ENCODE measurements around the gene EFCAB6. TPM values are rescaled to one million over a fixed set of nuclear protein-coding genes. Genes with fewer than 3 reads are reported as not detected.

EFCAB6 gene
- total RNA-seq, 1 experiment from 2014 or later: 0.54 TPM

DNA sequence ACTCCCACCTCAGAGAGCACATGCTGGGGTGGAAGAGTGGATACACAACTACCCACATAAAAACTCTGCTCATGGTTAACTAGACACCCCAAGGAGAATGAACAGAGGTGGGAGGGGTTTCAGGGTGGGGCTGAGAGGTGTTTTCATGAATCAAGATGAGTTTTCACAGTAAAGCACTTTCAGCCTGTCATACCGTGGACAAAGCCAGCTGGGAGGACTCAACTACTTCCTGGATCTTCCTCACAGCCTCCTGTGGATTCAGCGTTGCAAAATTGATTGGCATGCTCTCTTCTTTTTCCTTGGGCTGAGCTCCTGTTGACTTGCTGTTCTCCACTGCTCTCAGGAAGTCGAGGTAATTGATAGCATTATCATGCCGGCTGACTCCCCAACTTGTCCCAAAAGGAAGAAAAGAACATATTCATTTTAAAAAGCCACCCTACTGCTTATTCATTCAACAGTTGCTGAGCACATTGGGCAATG lies 231.8 kb downstream of the EFCAB6 start:
- DNase-seq (ENCODE audit: low read depth): no peak

DNA sequence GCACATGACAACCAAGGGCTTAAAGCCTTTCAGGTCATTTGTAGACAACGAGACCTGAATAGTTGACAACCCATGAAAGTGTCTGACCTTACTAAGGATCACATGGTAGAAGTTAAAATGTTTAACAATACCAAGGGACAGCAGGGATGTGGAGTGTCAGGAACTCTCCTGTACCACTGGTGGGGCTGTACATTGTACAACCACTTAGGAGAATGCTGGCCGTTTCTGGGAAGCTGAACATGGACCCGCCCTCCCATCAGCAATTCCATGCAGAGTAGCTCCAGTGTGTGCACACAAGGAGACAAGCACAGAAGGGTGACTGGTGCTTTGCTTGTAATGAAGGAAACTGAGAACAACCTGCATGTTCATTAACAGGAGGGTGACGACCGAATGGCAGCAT lies 237.4 kb downstream of the EFCAB6 start:
- no peak for DNase-seq (ENCODE audit: low read depth)

DNA sequence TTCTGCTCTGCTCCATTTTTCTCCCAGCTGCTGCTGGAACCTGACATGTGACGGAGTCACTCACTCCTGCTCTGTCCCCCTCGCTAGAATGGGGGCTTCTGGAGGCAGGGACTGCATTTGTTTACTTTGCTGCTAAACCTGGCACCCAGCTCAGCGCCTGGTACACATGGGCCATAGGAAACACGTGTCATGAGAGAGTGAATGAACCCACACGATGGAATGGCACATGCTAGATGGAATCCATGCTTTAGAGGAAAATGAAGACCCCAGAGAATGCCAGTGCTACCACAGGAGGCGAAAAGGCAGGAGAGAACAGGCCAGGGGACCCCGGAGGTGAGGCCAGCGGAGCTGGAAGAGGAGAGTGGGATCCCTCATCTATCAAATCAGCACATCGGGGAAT lies 239.4 kb downstream of the EFCAB6 start:
- DNase-seq (ENCODE audit: low read depth): no peak

- DNase-seq (ENCODE audit: low read depth): no peak
These were observed 240.9 kb downstream of the EFCAB6 start for GRCh38 chr22:43571181-43571580.

GRCh38 chr22:43570531-43571165 lies 241.5 kb downstream of the EFCAB6 start:
- DNase-seq (ENCODE audit: low read depth): no peak

DNA sequence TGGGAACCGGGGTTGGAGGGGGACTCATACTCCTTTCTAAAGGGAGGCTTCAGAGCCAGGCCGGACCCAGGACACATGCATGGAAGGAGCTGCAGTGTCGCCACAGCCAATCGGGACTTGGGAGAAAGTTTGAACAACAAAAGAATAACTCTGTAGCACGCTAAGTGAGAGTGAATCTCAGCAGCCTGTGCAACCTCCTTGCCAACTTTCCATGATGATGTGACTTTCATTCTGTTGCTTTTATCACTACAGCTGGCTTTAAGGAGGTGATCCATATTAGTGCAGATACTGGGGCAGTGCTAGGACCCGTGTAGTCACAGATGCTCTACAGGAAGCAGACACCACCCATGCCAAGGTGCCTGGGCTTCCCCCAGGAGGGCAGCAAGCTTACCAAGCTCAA lies 243.0 kb downstream of the EFCAB6 start:
- DNase-seq (ENCODE audit: low read depth): no peak

GRCh38 chr22:43567691-43568324 lies 244.3 kb downstream of the EFCAB6 start:
- DNase-seq (ENCODE audit: low read depth): no peak

DNA sequence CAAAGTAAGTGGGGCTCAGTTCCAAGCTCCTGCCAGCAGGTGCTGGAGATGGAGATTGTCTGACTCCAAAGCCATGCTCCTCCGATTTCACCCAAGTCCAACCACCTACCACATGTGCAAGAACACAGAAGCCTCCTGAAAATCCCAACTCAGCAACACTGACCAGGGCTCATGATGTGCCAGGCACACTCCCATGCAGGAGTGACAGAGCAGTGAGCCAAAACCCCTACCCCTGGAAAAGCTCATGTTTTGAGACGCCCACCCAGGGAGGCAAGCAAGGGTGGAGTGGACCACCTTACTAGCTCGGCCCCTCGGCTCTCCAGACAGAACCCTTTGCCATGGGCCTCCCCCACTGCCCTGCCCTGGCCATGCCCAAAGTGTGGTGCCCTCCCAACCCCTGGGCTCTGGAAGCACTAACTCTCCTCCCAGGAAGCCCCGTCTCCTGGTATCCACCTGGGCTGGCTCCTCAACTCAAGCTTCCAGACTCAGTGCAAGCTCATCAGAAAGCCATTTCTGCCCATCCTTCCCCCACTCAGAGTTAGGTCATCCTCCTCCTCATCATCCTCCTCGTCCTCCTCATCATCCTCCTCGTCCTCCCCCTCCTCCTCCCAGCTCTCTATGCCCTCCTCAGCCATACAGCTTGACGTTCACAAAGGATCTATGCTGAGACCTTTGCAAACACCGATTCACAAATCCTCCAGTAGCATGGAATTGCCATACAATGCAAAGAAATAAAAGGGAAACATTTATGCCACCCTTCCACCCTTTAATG lies 245.4 kb downstream of the EFCAB6 start:
- DNase-seq (ENCODE audit: low read depth): no peak

DNA sequence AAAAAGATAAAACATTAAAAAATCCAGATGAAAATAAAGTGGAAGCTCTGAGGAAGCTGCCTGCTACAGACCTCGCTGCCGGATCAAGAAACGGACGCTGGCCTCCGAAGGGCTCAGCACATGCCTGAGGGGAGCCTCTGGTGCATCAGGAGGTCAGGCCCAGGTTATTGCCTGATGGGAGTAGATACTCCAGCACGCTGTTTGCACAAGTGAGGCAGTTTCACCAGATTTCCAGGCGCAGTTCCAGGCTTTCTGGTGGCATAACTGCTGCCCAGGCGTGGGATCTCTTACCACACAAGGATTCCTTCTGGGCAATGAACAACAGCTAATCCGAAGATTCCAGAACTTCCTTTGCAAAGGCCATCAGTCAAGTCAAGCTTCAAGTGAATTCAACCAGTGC lies 246.1 kb downstream of the EFCAB6 start:
- DNase-seq (ENCODE audit: low read depth): no peak

DNA sequence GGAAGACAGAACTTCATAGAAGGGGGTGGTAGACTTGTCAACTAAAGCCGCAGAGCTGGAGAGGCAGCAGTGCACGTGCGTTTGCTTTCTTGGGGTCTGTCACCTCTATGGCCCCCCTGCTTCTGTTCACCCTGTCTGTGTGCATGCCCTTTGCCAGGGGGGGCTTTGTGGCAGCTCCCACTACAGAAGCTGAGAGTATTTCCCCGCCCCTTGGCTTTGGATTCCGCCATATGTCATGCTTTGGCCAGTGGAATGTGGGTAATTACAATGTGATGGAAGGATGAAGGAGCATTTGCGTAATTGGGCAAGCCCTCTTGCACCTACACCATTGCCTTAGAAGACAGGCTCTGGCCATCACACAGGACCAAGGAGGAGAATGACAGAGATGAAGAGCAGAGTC lies 247.2 kb downstream of the EFCAB6 start:
- no peak for DNase-seq (ENCODE audit: low read depth)

- no peak for DNase-seq (ENCODE audit: low read depth)
These were observed 248.5 kb downstream of the EFCAB6 start for GRCh38 chr22:43563571-43563970.

DNA sequence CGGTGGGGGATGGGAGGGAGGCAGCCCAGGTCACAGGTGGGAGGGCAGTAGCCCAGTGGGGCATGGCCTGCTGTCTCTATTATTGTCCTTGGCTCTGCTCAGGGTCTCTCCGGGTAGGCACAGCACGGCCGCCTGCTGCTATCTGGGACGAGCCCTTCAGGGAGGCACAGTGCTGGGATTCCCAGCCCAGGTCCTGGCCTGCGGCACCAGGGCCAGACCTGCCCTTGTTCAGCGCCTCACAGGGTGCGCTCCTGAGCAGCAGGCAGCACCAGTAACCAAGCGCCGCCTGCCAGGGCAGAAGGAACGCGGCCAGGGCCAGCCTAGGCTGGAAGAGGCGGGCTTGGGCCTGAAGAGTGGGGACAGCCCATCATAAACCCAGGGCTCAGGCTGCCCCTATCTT lies 249.3 kb downstream of the EFCAB6 start:
- DNase-seq (ENCODE audit: low read depth): no peak

DNA sequence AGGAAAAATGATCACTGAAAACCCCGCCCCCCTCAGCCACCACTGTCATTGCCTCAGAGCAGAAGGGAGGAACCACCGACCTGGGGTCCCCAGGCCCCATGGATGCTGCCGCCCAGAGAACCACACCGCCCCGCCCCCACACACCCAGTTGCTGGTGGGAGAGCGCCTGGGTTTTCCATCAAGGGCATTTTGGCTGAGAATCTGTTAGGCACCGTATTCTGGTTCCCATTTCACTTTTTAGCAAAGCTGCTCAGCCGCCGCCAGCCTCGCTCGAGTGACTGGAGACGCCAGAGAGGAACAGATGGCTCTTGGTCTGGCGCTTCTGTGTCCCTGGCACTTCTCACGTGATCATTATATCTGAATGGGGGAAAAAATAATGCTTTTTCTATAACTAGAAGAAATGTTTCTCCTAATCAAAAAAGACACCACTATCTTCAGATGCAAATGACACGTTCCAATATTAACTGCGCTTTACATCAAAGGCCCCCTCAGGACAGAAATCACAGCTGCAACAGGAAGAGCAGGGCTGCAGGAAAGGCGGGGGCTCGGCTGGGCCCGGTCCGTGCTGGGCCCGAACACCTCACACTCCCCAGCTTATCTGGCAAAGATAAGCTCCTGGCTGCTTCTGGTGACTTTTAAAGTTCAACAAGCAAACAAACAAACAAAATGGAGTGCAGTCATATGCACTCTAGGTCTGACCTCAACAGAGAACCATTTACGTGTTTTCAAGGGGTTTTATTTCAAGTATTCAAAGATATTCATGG lies 250.5 kb downstream of the EFCAB6 start:
- no peak for DNase-seq (ENCODE audit: low read depth)

- no peak for DNase-seq (ENCODE audit: low read depth)
These were observed 251.5 kb downstream of the EFCAB6 start for GRCh38 chr22:43560651-43561050.

DNA sequence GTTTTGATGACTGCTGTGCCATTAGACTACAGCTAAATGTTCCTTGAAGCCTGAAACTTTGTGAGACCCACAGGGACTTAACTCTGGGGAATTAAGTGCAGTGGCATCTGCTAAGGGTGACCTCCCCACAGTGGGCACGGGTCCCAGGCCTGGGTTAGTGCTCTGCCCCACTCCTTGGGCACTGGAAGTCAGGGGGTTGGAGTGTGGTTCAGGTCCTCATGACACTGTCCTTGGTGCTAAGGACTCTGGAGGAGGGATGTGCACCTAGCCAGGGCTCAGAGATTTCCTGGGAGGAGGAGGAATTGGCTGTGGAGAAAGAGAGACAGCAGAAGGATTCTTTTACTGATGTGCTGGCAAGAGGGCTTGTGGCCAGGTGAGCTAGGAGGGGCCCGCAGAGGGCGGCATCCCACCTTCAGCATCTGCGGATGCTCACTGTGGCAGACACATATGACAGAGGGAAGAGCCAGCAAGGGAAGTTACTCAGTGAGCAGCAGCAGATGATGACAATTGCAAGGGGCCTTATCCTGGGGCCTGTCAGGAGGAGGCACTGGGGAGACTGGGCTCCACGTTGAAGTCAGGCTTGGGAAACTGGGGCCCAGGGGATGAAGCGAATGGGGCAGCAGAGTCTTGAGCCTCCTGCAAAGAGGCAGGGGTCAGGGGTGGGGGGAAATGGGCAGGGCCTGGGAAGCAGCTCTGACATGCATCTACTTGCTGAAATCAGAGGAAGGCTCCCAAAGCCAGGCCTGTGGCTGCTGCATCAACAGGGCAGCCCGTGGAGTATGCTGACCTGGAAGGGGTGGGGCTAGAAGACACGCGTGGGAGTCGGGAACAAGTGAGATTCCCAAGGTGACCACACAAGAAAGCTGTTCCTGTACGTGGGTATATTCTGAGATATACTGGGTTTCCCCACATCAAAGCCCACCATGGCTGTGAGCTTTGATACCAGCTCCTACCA lies 256.3 kb downstream of the EFCAB6 start:
- no peak for DNase-seq (ENCODE audit: low read depth)

DNA sequence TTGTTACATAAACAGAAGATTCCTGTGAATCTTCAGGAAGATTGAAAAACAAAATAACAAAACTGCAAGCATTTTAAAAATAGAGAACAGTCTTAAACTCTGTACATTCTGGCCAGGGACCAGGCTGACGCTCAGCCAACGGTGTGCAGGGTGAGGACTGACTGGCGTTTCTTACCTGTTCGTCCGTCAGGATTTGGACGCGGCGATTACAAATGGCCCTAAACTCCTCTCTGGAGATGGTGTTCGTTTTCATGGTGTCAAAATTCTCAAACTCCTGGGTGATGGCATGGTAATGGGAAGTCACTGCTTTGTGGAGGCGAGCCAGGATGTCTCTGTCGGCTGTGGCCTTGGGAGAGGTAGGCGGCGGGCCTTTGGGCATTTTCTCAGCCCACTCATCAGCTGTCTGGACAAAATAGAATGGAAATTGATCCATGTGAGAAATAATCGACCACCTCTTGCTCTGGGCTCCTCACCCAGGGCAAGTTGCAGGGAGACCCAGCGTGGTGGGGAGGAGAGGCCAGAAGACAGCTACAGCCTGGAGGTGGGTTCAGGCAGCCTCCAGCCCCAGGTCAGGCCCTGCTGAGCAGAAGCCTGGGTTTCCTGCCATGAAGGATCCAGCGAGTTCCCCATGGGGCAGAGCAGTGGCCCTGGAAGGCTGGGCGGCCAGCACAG lies 257.3 kb downstream of the EFCAB6 start:
- no peak for DNase-seq (ENCODE audit: low read depth)

- no peak for DNase-seq (ENCODE audit: low read depth)
These were observed 257.9 kb downstream of the EFCAB6 start for GRCh38 chr22:43554259-43554636.

GRCh38 chr22:43553451-43554258 lies 258.4 kb downstream of the EFCAB6 start:
- no peak for DNase-seq (ENCODE audit: low read depth)

- DNase-seq (ENCODE audit: low read depth): no peak
These were observed 261.4 kb downstream of the EFCAB6 start for GRCh38 chr22:43550672-43551071.

Measured in M059J (cell line).